Common myeloid progenitor, CD34-positive (primary cell): ENCODE data around the gene SERPINI1.

ENCODE experiments used
- CTCF ChIA-PET: fragments of 350-600 bp; sonication (Branson Sonifier 250); formaldehyde crosslinking; loops from one replicate; lab custom pipeline; 2021; ENCODE audit warnings: antibody characterized with exemption; lab: Charles Lee
- POLR2A ChIA-PET: fragments of 350-600 bp; sonication (Branson Sonifier 250); formaldehyde crosslinking; loops from one replicate; lab custom pipeline; 2021; ENCODE audit warnings: antibody characterized with exemption; lab: Charles Lee
- DNase-seq, 3 donors: peaks; one replicate each; pipeline versions ENCODE4 v3.0.0 to v3.0.0-alpha.2; 2013
- H3K27ac ChIP-seq, 2 experiments: 1 replicate in 1 of 2; 2 replicates in 1 of 2; pipeline ENCODE4 v1.7.0; 2013; ENCODE audit warnings: inconsistent platforms in 2 of 2, low read length in 2 of 2, mild to moderate bottlenecking in 2 of 2, low read depth in 1 of 2, moderate library complexity in 1 of 2; ENCODE audit not compliant: severe bottlenecking in 2 of 2, insufficient read depth in 1 of 2, poor library complexity in 1 of 2
- H3K27me3 ChIP-seq, 5 experiments: replicated peaks in 2 of 5; 1 replicate in 3 of 5; 2 replicates in 2 of 5; pipeline versions ENCODE4 v1.6.1 to v1.7.0; 2013; ENCODE audit warnings: low read length in 4 of 5, mild to moderate bottlenecking in 2 of 5, moderate library complexity in 2 of 5, inconsistent platforms in 1 of 5; ENCODE audit not compliant: insufficient read depth in 5 of 5, control insufficient read depth in 4 of 5
- H3K36me3 ChIP-seq, 4 experiments: 1 replicate in 2 of 4; 2 replicates in 2 of 4; pipeline versions ENCODE4 v1.6.1 to v1.7.0; 2013; ENCODE audit warnings: low read length in 3 of 4, control low read depth in 1 of 4, mild to moderate bottlenecking in 1 of 4; ENCODE audit not compliant: control insufficient read depth in 4 of 4, insufficient read depth in 4 of 4
- H3K4me1 ChIP-seq, 4 experiments: 1 replicate in 3 of 4; 2 replicates in 1 of 4; pipeline versions ENCODE4 v1.6.1 to v1.7.1; 2013; ENCODE audit warnings: low read length in 3 of 4, mild to moderate bottlenecking in 3 of 4, control low read depth in 1 of 4, inconsistent platforms in 1 of 4, moderate library complexity in 1 of 4; ENCODE audit not compliant: control insufficient read depth in 4 of 4, insufficient read depth in 4 of 4; ENCODE audit errors: control extremely low read depth in 1 of 4
- H3K4me3 ChIP-seq, 7 experiments: 1 replicate in 4 of 7; 2 replicates in 3 of 7; pipeline versions ENCODE4 v1.5.1 to v1.7.0; 2013; ENCODE audit warnings: mild to moderate bottlenecking in 7 of 7, low read length in 6 of 7, moderate library complexity in 6 of 7, inconsistent platforms in 2 of 7, low read depth in 2 of 7, control low read depth in 1 of 7; ENCODE audit not compliant: insufficient read depth in 4 of 7, control insufficient read depth in 1 of 7; ENCODE audit errors: extremely low read depth in 1 of 7
- H3K9me3 ChIP-seq, 5 experiments: 1 replicate in 4 of 5; 2 replicates in 1 of 5; pipeline versions ENCODE4 v1.6.1 to v1.7.1; 2013; ENCODE audit warnings: low read length in 4 of 5, mild to moderate bottlenecking in 2 of 5, inconsistent platforms in 1 of 5, low read depth in 1 of 5, moderate library complexity in 1 of 5; ENCODE audit not compliant: control insufficient read depth in 4 of 5, insufficient read depth in 2 of 5; ENCODE audit errors: control extremely low read depth in 1 of 5
- WGBS: methylation state at CpG from one replicate; pipeline ENCODE4 v1.1.5; 2013; ENCODE audit not compliant: insufficient coverage; 5-methylcytosine and 5-hydroxymethylcytosine counted together

The SERPINI1 gene

DNA sequence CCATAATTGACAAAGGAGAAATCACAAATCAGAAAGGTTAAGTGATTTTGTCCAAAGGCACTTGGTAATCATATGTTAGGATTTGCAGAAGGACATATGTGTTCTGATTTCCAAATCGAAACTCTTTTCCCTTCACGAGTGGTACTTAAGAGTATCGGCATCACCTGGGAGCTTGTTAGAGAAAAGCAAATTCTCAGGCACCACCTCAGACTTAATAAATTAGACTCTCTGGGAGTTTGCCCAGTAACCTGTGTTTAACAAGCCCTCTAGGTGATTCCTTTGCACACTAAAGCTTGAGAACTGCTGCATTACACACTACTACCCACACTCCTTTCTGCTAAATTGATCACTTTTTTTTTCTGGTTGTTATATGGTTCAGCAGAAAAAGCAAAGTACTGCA is 116.2 kb downstream of the SERPINI1 start:
- ChIA-PET CTCF (no interaction called here), POLR2A (no interaction called here)
- Histone ChIP-seq H3K4me3 (no peak overlapping the region), H3K27ac (no peak overlapping the region), H3K4me1 (no peaks in the 10 kb centered on the region), H3K9me3 (peaks cover 0 to 2% (median 0%) of the 10 kb centered on the region in 5 experiments), H3K27me3 (no peaks in the 10 kb centered on the region), H3K36me3 (no peaks in the 10 kb centered on the region)
- no peak for DNase-seq
- 100% methylated on average over 3 of the region's 3 CpGs for WGBS

DNA sequence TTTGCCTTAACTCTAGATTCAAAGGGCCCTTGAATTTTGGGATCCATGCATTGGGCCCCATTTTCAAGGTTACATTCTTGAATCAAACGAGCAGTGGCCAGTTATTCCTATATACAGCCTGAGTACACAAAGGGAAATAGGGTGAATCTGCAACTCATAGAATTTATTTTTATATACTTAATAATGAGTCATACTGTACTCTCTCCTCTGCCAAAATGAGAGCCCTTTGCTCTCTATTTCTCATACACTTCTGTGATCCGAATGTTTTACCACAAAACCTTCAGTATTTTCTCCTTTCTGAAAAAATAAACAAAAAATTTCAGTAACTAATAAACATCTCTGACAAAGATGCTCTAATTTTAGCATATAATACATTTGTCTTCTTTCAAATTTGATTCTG is 116.7 kb downstream of the SERPINI1 start:
- H3K4me1 ChIP-seq = no peaks in the 10 kb centered on the region
- peaks cover 0 to 2% (median 0%) of the 10 kb centered on the region in 5 experiments for H3K9me3 ChIP-seq
- no peaks in the 10 kb centered on the region for H3K27me3 ChIP-seq
- H3K27ac ChIP-seq = no peak overlapping the region
- ChIA-PET CTCF (no interaction called here), POLR2A (no interaction called here)
- no peaks in the 10 kb centered on the region for H3K36me3 ChIP-seq
- DNase-seq = no peak
- 100% methylated on average over 1 of the region's 2 CpGs for WGBS
- H3K4me3 ChIP-seq = no peak overlapping the region

DNA sequence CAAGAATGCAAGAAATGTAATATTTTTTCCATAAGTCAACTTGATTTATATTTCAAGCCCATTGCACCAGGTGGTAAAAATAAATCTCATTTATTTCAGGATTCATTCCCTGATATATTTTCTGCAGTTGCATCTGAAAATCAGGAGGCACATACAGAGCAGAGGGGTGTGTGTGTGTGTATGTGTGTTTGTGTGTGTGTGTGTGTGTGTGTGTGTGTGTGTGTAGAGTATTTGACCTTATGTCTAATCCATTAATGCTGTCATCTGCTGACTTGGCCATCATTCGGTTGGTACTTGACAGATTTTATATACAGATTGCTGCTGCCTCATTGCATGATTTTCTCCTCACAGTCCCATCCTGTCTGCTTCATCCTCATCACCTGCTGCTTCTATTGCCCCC is 118.5 kb downstream of the SERPINI1 start:
- ChIA-PET POLR2A (no interaction called here), CTCF (interaction anchor here (0.7 to 1.3 kb wide), 2 partner anchors 187 to 448 kb away, joined by 3 to 4 read pairs; no protein-coding TSS in a partner anchor)
- no peak overlapping the region for H3K4me3 ChIP-seq
- no peak overlapping the region for H3K27ac ChIP-seq
- H3K4me1 ChIP-seq = peaks cover 0 to 3% (median 0%) of the 10 kb centered on the region in 4 experiments
- H3K36me3 ChIP-seq = no peaks in the 10 kb centered on the region
- H3K9me3 ChIP-seq = no peaks in the 10 kb centered on the region
- 83% methylated on average over 1 of the region's 1 CpG for WGBS
- no peaks in the 10 kb centered on the region for H3K27me3 ChIP-seq
- DNase-seq = no peak

GRCh38 chr3:167854846-167855245 is 119.3 kb downstream of the SERPINI1 start:
- ChIA-PET POLR2A (no interaction called here), CTCF (interaction anchor here (0.9 to 1.3 kb wide), 3 partner anchors 9 to 449 kb away, joined by 3 read pairs; no protein-coding TSS in a partner anchor)
- no peaks in the 10 kb centered on the region for H3K9me3 ChIP-seq
- DNase-seq = no peak
- no peak overlapping the region for H3K27ac ChIP-seq
- no peaks in the 10 kb centered on the region for H3K27me3 ChIP-seq
- no peak overlapping the region for H3K4me3 ChIP-seq
- peaks cover 0 to 10% (median 3%) of the 10 kb centered on the region in 4 experiments for H3K4me1 ChIP-seq
- H3K36me3 ChIP-seq = no peaks in the 10 kb centered on the region

DNA sequence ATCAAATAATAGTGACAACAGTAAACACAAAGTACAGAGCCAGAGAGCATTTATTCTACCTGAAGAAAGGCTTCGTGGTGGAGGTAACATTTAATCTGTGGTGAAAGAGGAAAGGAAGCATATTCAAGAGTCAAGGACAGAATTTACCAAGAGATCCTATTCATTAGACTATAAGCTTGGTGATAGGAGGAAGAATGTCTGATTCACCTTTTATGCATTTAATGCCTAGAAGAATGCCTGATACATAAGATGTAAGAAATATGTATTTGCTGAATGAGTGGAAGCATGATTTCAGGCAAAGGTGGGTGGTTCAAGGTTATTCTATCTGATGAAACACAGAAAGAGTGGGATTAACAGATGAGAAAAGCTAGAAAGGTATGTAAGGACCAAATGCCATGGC is 119.8 kb downstream of the SERPINI1 start:
- H3K36me3 ChIP-seq = no peaks in the 10 kb centered on the region
- H3K4me3 ChIP-seq = no peak overlapping the region
- no peak overlapping the region for H3K27ac ChIP-seq
- ChIA-PET POLR2A (no interaction called here), CTCF (interaction anchor here (0.9 to 1.3 kb wide), 2 partner anchors 8 to 27 kb away, joined by 3 read pairs; no protein-coding TSS in a partner anchor)
- DNase-seq = no peak
- WGBS = no CpG with 5 or more reads among the region's 1 CpG
- H3K4me1 ChIP-seq = peaks cover 0 to 13% (median 3%) of the 10 kb centered on the region in 4 experiments
- no peaks in the 10 kb centered on the region for H3K9me3 ChIP-seq
- H3K27me3 ChIP-seq = no peaks in the 10 kb centered on the region

GRCh38 chr3:167858865-167859264 is 123.3 kb downstream of the SERPINI1 start:
- ChIA-PET POLR2A (interaction anchor here (0.6 kb wide), 1 partner anchor 21 kb away, joined by 3 read pairs; no protein-coding TSS in a partner anchor), CTCF (interaction anchor here (1.2 kb wide), 1 partner anchor 451 kb away, joined by 3 read pairs; no protein-coding TSS in a partner anchor)
- Histone ChIP-seq H3K27ac (no peak overlapping the region), H3K36me3 (no peaks in the 10 kb centered on the region), H3K4me3 (no peak overlapping the region), H3K4me1 (peaks cover 5 to 43% (median 15%) of the 10 kb centered on the region in 4 experiments), H3K27me3 (no peaks in the 10 kb centered on the region), H3K9me3 (no peaks in the 10 kb centered on the region)
- peak in 1 of 3 donors; percentile 7 for DNase-seq
- no CpG with 5 or more reads among the region's 2 CpGs for WGBS

- CTCF ChIA-PET = interaction anchor here (0.8 to 1.7 kb wide), 4 partner anchors 11 to 452 kb away, joined by 3 to 4 read pairs (median 3); no protein-coding TSS in a partner anchor
- no peaks in the 10 kb centered on the region for H3K36me3 ChIP-seq
- H3K27me3 ChIP-seq = no peaks in the 10 kb centered on the region
- H3K9me3 ChIP-seq = no peaks in the 10 kb centered on the region
- H3K4me3 ChIP-seq = no peak overlapping the region
- peaks cover 5 to 49% (median 19%) of the 10 kb centered on the region in 4 experiments for H3K4me1 ChIP-seq
- DNase-seq = peak in 1 of 3 donors; percentile 14
- POLR2A ChIA-PET = no interaction called here
- no CpG with 5 or more reads among the region's 1 CpG for WGBS
- H3K27ac ChIP-seq = no peak overlapping the region
These were observed 124.1 kb downstream of the SERPINI1 start for GRCh38 chr3:167859610-167860009.
